SK-N-SH treated with all-trans-retinoic acid at 6 μM for 48 hours (cell line): ENCODE data around the gene JAGN1.
"Not testable (repeated sequence)": the region's sequence is repeated elsewhere in the genome, so short reads cannot be mapped to it uniquely, and the experiment has no call there.

Experiments used
- ATAC-seq: fragments of 200-7000 bp; cut with Tn5 transposase; 3 replicates; pipeline ENCODE4 v1.9.1; 2020; ENCODE audit warnings: mild to moderate bottlenecking, moderate library complexity
- ARNTL ChIP-seq: fragments of 450-650 bp; formaldehyde crosslinking; IDR thresholded peaks from 2 replicates; pipeline ENCODE4 v1.5.0; 2020; ENCODE audit warnings: low read depth, mild to moderate bottlenecking, moderate library complexity, borderline replicate concordance
- BACH2 ChIP-seq: fragments of 250-450 bp; sonication (Bioruptor Pico); IDR thresholded peaks from 2 replicates; pipeline ENCODE4 v1.9.0; 2021; ENCODE audit warnings: mild to moderate bottlenecking, borderline replicate concordance
- CREB5 ChIP-seq: fragments of 250-450 bp; sonication (Bioruptor Pico); IDR thresholded peaks from 2 replicates; pipeline ENCODE4 v1.5.1; 2020; ENCODE audit warnings: low read depth, mild to moderate bottlenecking, moderate library complexity
- CSDC2 ChIP-seq: fragments of 250-450 bp; sonication (Bioruptor Pico); IDR thresholded peaks from 2 replicates; pipeline ENCODE4 v1.5.0; 2020; ENCODE audit warnings: mild to moderate bottlenecking, moderate library complexity
- ESRRG ChIP-seq: fragments of 250-450 bp; sonication (Bioruptor Pico); IDR thresholded peaks from 2 replicates; pipeline ENCODE4 v1.6.1; 2021; ENCODE audit warnings: mild to moderate bottlenecking
- GLIS3 ChIP-seq: fragments of 250-450 bp; sonication (Bioruptor Pico); IDR thresholded peaks from 2 replicates; pipeline ENCODE4 v1.5.0; 2020; ENCODE audit warnings: mild to moderate bottlenecking, moderate library complexity
- ISL1 ChIP-seq: fragments of 250-450 bp; sonication (Bioruptor Pico); IDR thresholded peaks from 2 replicates; pipeline ENCODE4 v2.1.2; 2022; ENCODE audit warnings: mild to moderate bottlenecking, moderate library complexity
- OSR1 ChIP-seq: fragments of 250-450 bp; sonication (Bioruptor Pico); IDR thresholded peaks from 2 replicates; pipeline ENCODE4 v1.8.0; 2022; ENCODE audit warnings: moderate library complexity, mild to moderate bottlenecking, inconsistent platforms
- PPARA ChIP-seq: fragments of 250-450 bp; sonication (Bioruptor Pico); IDR thresholded peaks from 2 replicates; pipeline ENCODE4 v1.5.0; 2020; ENCODE audit warnings: mild to moderate bottlenecking, borderline replicate concordance
- RARB ChIP-seq: fragments of 250-450 bp; sonication (Bioruptor Pico); IDR thresholded peaks from 2 replicates; pipeline ENCODE4 v1.8.0; 2021; ENCODE audit warnings: mild to moderate bottlenecking, moderate library complexity
- SNAI2 ChIP-seq: fragments of 250-450 bp; sonication (Bioruptor Pico); IDR thresholded peaks from 2 replicates; pipeline ENCODE4 v1.5.0; 2020; ENCODE audit warnings: mild to moderate bottlenecking, moderate library complexity
- TCF4 ChIP-seq: fragments of 250-450 bp; sonication (Bioruptor Pico); IDR thresholded peaks from 2 replicates; pipeline ENCODE4 v1.8.0; 2021; ENCODE audit warnings: mild to moderate bottlenecking, moderate library complexity, borderline replicate concordance
- TOX ChIP-seq: fragments of 250-450 bp; sonication (Bioruptor Pico); IDR thresholded peaks from 2 replicates; pipeline ENCODE4 v1.8.0; 2021; ENCODE audit warnings: mild to moderate bottlenecking, moderate library complexity, borderline replicate concordance
- ZC3H10 ChIP-seq: fragments of 250-450 bp; sonication (Bioruptor Pico); IDR thresholded peaks from 2 replicates; pipeline ENCODE4 v1.5.1; 2021; ENCODE audit warnings: mild to moderate bottlenecking, moderate library complexity
- ZFP3 ChIP-seq: fragments of 250-450 bp; sonication (Bioruptor Pico); IDR thresholded peaks from 2 replicates; pipeline ENCODE4 v1.5.0; 2020; ENCODE audit warnings: mild to moderate bottlenecking, moderate library complexity
- ZFP30 ChIP-seq: fragments of 450-650 bp; formaldehyde crosslinking; IDR thresholded peaks from 2 replicates; pipeline ENCODE4 v1.5.0; 2022; ENCODE audit warnings: mild to moderate bottlenecking, moderate library complexity
- ZNF565 ChIP-seq: fragments of 450-650 bp; formaldehyde crosslinking; conservative IDR thresholded peaks from 2 replicates; pipeline ENCODE4 v1.5.0; 2020; ENCODE audit warnings: low read depth, mild to moderate bottlenecking, moderate library complexity
- ZNF70 ChIP-seq: fragments of 450-650 bp; formaldehyde crosslinking; IDR thresholded peaks from 2 replicates; pipeline ENCODE4 v1.5.0; 2020; ENCODE audit warnings: mild to moderate bottlenecking, moderate library complexity
- ZNF8 ChIP-seq: fragments of 450-650 bp; formaldehyde crosslinking; IDR thresholded peaks from 2 replicates; pipeline ENCODE4 v1.5.0; 2020; ENCODE audit warnings: mild to moderate bottlenecking, moderate library complexity
- TF ChIP-seq, protein P1 (sequence below): fragments of 250-450 bp; sonication (Bioruptor Pico); IDR thresholded peaks from 2 replicates; pipeline ENCODE4 v1.8.0; 2020; ENCODE audit warnings: mild to moderate bottlenecking, moderate library complexity, borderline replicate concordance
- TF ChIP-seq, protein P2 (sequence below): fragments of 250-450 bp; sonication (Bioruptor Pico); IDR thresholded peaks from 2 replicates; pipeline ENCODE4 v1.5.0; 2020; ENCODE audit warnings: mild to moderate bottlenecking, moderate library complexity

The JAGN1 gene

GRCh38 chr3:9898467-9899241 is 8.2 kb downstream of the JAGN1 start (continued):
- TF ChIP-seq TCF4 (CRISPR knock-in tag): no peak

- TF ChIP-seq ZFP30 (CRISPR knock-in tag) (no peak), PPARA (CRISPR knock-in tag) (no peak), ESRRG (CRISPR knock-in tag) (no peak), ZNF565 (CRISPR knock-in tag) (no peak), CSDC2 (CRISPR knock-in tag) (no peak), TOX (no peak), BACH2 (CRISPR knock-in tag) (no peak), GLIS3 (CRISPR knock-in tag) (no peak), ZC3H10 (CRISPR knock-in tag) (no peak), ZNF70 (CRISPR knock-in tag) (no peak)
- ATAC-seq: no peak
Measured at GRCh38 chr3:9899289-9899791, 8.9 kb downstream of the JAGN1 start.

DNA sequence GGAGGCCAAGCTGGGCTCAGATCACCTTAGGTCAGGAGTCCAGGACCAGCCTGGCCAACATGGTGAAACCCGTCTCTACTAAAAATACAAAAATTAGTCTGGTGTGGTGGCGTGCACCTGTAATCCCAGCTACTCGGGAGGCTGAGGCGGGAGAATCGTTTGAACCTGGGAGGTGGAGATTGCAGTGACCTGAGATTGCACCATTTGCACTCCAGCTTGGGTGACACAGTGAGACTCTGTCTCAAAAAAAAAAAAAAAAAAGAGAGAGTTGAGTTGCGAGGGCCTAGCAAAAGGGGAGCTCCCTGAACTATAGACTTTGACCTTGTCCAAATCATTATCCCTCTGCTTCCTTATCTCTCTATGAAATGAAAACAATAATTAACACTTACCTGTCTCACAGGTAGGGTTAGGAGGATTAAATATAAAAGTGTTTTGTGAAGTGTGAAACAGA is 10.6 kb downstream of the JAGN1 start:
- not testable (repeated sequence) for ATAC-seq

- no peak for ATAC-seq
- TF ChIP-seq ZNF565 (CRISPR knock-in tag) (no peak), TOX (no peak), BACH2 (CRISPR knock-in tag) (no peak), CSDC2 (CRISPR knock-in tag) (no peak), OSR1 (no peak), RARB (CRISPR knock-in tag) (no peak), ZC3H10 (CRISPR knock-in tag) (no peak)
Measured at GRCh38 chr3:9901967-9902366, 11.6 kb downstream of the JAGN1 start.

DNA sequence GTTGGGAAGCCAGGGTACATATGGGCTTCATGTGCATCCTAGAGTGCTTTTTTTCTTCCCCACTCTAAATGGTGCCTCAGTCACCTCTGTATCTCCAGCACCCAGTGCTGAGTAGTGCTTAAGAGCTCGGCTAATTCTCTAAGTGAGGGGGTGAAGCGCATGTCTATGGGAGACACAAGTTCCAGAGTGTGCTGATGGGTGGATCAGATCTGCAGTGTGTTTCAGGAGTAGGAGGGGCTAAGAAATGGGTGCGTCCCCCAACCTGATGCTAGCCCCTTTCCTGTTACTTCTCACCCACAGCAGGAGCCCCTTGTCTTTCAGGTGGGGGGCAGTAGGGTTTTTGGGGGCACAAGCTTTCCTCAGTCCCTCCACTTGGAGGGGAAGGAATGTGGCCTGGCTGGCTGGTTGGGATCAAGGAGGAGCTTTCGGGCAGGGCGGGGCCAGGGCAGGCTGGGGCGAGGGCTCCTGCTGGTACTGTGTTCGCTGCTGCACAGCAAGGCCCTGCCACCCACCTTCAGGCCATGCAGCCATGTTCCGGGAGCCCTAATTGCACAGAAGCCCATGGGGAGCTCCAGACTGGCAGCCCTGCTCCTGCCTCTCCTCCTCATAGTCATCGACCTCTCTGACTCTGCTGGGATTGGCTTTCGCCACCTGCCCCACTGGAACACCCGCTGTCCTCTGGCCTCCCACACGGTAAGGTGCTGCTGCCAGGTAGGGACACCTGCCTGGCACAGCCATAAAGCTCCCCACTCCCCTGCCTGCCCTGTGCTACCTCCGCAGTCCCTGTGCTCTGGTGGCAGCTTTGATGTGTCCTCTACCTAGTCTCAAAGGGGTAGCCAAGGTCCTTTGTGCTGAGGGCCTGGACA is 12.2 kb downstream of the JAGN1 start, which contains the start of gene IL17RE:
Gene IL17RE, plus strand, starts transcription at position 477 of the 866 bp plus-strand sequence. Its CDS starts 85 bp downstream, at position 562.
- TF ChIP-seq, protein P1, sequence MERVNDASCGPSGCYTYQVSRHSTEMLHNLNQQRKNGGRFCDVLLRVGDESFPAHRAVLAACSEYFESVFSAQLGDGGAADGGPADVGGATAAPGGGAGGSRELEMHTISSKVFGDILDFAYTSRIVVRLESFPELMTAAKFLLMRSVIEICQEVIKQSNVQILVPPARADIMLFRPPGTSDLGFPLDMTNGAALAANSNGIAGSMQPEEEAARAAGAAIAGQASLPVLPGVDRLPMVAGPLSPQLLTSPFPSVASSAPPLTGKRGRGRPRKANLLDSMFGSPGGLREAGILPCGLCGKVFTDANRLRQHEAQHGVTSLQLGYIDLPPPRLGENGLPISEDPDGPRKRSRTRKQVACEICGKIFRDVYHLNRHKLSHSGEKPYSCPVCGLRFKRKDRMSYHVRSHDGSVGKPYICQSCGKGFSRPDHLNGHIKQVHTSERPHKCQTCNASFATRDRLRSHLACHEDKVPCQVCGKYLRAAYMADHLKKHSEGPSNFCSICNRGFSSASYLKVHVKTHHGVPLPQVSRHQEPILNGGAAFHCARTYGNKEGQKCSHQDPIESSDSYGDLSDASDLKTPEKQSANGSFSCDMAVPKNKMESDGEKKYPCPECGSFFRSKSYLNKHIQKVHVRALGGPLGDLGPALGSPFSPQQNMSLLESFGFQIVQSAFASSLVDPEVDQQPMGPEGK (CRISPR knock-in tag): no peak
- TF ChIP-seq RARB (CRISPR knock-in tag): no peak
- TF ChIP-seq ZFP3: no peak
- no peak for TF ChIP-seq CREB5
- no peak for TF ChIP-seq PPARA (CRISPR knock-in tag)
- TF ChIP-seq ZNF8 (CRISPR knock-in tag): no peak
- TF ChIP-seq GLIS3 (CRISPR knock-in tag): no peak
- TF ChIP-seq SNAI2 (CRISPR knock-in tag): no peak
- no peak for TF ChIP-seq TOX
- no peak for TF ChIP-seq ZFP30 (CRISPR knock-in tag)
- peak; percentile 46 for ATAC-seq

DNA sequence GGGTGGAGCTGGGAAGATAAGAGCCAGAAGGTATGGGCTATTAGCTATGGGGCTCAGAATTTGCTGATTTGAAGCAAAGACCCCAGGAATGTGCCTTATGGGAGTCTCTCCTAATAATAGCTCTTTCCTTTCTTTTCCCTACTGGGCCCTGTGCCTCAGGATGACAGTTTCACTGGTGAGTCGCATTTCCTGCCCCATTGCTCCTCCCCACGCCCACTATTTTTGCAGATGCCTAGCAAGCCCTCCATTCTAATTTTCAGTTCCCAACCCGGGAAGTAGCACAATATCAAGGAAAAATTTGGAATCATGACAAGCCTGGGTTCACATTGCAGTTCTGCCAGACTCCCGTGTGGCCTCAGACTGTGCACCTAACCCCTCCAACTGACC is 12.8 kb downstream of the JAGN1 start:
- peak; percentile 72 for ATAC-seq
- TF ChIP-seq TOX (no peak), ZNF565 (CRISPR knock-in tag) (no peak), CSDC2 (CRISPR knock-in tag) (no peak), ARNTL (CRISPR knock-in tag) (no peak), ZFP30 (CRISPR knock-in tag) (no peak), TCF4 (CRISPR knock-in tag) (no peak), ISL1 (CRISPR knock-in tag) (no peak), SNAI2 (CRISPR knock-in tag) (no peak), GLIS3 (CRISPR knock-in tag) (no peak), ZNF8 (CRISPR knock-in tag) (no peak), CREB5 (no peak), RARB (CRISPR knock-in tag) (no peak), ZC3H10 (CRISPR knock-in tag) (no peak), ESRRG (CRISPR knock-in tag) (no peak), OSR1 (no peak)
- TF ChIP-seq, protein P2, sequence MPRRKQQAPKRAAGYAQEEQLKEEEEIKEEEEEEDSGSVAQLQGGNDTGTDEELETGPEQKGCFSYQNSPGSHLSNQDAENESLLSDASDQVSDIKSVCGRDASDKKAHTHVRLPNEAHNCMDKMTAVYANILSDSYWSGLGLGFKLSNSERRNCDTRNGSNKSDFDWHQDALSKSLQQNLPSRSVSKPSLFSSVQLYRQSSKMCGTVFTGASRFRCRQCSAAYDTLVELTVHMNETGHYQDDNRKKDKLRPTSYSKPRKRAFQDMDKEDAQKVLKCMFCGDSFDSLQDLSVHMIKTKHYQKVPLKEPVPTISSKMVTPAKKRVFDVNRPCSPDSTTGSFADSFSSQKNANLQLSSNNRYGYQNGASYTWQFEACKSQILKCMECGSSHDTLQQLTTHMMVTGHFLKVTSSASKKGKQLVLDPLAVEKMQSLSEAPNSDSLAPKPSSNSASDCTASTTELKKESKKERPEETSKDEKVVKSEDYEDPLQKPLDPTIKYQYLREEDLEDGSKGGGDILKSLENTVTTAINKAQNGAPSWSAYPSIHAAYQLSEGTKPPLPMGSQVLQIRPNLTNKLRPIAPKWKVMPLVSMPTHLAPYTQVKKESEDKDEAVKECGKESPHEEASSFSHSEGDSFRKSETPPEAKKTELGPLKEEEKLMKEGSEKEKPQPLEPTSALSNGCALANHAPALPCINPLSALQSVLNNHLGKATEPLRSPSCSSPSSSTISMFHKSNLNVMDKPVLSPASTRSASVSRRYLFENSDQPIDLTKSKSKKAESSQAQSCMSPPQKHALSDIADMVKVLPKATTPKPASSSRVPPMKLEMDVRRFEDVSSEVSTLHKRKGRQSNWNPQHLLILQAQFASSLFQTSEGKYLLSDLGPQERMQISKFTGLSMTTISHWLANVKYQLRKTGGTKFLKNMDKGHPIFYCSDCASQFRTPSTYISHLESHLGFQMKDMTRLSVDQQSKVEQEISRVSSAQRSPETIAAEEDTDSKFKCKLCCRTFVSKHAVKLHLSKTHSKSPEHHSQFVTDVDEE (CRISPR knock-in tag): no peak
